ENCODE results near the gene MANSC1.

Gene MANSC1

DNA sequence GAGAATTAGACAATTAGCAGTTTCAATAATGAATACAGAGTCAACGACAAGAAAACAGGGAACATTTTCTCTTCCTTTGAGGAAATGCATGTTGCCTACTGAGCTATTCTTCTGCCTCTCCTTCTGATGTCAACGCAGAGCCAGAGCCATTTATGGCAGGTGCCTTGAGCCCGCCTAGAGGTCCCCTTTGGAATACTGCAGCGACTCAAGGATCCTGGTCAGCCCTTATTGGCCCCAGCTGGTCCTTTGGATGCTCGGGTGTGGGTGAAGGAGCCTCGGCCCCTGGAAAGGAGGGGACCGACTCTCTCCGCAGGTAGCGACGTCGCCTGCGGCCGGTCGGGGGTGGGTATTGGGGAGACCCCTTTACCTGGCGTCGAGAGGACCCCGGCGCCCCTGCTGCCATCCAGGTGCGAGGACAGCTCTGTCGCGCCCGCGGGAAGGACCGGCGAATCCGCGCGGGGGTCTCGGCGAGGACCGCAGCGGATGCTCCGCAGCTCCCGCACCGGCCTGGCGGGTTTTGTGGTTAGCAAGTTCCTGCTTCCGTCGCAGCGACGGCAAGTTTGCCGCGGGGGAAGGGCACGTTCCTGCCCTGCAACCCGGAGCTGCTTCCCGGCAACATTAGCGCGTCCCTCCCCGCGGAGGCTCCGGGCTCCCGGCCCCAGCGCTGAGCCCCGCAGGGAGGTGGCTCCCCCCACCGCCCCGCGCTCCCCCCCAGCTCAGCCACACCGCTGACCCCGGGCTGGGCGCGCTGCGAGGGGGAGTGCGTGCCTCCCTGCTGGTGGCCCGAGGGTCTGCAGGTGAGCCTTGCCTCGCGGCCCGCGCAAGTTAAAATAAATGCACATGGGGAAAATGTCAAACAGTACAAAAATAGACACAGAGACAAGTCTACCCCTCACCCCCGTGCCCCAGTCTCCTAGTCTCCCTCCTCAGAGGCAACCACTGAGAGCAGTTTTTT lies at the start of gene MANSC1:
TSS of gene MANSC1 (minus strand) at position 532 of the 955 bp plus-strand sequence. CDS start 6,928 bp downstream, outside the sequence.
- no peak for DNase-seq

DNA sequence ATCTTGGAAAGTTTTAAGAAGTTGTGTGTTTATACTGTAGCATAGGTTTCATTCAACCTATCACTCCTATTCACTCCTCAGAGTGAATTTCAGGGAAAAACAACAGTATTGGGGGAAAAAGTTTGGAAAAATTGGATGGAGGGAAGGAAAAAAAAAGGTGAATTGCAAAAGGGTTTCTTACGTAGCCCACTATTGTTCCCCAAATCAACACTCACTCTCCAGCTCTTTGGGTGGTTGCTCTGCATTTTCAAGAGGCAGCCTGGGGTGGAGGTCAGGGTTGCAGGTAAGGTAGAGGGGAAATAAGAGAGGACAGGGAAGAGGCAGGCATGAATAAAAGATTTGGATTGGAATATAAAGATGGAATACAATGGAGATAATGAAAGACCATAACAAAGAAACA lies 49.1 kb upstream of the MANSC1 start:
- no peak for DNase-seq

DNA sequence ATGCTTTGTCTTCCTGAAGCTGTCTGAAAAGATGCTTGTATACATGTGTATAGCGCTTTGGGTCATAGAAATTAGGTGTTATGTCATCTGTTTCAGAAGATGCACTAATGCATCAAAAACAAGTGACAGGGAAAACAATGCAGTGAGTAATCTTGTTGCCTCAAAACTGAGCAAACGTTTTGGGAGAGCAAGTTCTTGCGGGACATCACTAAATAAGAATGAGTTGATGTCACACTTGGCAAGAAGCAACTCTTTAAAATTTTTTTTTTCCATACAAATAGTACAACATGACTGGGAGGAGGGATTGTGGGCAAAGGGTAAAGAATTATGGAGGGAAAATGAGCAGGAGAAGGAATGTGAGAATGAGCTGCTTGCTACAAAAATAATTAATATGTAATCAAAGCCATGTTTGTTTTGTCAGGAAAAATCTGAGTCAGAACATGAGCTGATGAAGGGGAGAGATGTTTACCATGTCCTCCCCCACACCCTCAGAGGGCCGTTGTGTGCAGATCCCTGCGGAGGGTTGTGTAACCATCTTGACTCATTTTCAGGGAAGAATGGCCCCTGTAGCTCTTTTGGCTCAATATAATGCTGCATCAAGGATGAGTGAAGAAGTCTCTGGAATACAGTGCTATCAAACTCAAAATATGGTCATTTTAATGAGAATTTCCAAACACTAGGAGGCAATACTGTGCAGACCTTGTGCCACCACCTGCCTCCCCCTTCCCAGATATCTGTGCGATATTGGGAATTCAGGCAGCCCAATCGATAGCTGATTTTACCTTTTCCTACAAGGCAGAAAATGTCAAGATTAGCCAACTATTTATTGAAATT lies 48.2 kb upstream of the MANSC1 start:
- DNase-seq, result no peak

DNA sequence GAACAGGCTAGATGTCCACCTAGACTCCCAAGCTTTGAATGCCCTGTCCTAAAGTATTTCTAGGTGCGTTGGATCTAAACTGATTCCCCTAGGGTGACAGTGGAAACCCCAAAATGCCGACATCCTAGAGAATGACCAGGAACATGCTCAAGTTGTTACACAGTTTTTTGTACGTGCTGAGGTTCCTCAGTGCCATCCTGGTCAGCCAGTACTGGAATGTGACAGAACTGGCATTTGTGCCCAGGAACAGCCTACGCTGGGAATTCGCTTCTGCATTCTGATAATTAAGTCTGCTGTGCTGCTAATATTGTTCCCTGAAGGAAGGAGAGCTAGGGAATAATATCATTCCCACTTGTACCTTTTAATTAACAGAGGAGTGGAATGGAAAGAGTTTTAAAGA lies 47.1 kb upstream of the MANSC1 start:
- DNase-seq, result no peak

DNA sequence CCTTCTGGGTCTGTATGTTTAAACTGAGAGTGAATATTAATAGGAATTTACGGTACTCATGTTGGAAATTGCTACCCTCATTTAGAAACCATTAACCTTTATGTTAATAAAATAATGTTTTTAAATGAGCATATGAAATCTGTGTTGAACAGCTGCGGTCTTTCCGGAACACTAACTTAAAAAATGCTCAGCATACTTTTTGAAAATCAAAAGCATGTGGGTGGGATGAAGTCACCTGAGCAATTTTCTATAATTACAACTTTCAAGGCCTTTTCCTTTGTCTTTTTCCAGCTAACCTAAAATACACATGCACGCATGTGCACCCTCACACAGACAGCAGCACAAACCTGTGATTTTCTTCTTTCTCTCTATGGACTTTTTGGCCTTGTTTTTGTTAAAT lies 46.7 kb upstream of the MANSC1 start:
- no peak for DNase-seq

DNA sequence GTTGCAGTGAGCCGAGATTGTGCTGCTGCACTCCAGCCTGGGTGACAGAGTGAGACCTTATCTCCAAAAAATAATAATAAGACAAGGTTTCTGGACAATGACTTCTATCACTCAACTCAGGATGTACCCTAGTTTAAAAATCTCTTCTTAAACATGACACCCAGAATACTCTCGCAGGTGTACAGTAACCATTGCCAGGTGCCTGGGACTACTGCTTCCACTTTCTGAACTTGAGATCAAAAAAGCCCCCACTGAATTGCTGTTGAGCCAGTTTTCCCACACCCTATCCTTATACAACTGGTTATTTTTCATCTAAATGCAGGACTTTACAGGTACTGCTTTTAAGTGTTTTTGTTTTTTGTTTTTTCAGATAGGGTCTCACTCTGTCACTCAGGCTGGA lies 43.1 kb upstream of the MANSC1 start:
- DNase-seq, result no peak

DNA sequence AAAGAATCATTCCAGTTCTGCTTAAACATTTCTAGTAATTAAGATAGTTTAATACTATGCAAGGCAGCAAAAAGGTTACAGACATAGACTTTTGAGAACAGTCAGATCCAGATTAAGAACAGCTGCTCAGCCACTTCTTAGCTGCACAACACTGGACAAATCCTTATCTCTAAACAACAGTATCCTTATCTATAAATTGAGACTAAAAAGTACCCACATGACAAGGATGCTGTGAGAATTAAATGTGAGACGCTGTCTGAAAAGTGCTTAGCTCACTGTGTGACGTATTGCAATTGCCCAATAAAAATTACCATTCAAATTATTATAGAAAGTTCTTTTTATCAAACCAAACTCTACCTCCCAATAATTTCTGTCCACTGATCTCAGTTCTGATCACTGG lies 42.4 kb upstream of the MANSC1 start:
- no peak for DNase-seq

DNA sequence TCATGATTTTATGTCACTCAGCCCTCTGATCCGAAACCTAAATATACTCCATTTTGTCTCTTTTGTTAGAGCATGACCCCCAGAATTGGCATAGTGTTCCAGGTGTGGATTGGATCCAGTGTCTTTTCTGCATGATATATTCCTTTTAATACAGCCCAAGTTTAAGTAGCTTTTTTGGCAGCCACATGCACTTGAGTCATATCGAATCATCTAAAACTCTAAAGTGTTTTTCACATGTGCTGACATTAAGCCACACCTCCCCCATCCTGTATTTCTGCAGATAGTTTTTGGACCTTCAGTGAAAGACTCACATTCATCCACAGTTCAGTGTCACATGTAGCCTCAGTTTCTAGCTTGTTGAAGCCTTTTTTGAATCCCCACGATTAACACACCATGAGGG lies 37.5 kb upstream of the MANSC1 start:
- no peak for DNase-seq

DNA sequence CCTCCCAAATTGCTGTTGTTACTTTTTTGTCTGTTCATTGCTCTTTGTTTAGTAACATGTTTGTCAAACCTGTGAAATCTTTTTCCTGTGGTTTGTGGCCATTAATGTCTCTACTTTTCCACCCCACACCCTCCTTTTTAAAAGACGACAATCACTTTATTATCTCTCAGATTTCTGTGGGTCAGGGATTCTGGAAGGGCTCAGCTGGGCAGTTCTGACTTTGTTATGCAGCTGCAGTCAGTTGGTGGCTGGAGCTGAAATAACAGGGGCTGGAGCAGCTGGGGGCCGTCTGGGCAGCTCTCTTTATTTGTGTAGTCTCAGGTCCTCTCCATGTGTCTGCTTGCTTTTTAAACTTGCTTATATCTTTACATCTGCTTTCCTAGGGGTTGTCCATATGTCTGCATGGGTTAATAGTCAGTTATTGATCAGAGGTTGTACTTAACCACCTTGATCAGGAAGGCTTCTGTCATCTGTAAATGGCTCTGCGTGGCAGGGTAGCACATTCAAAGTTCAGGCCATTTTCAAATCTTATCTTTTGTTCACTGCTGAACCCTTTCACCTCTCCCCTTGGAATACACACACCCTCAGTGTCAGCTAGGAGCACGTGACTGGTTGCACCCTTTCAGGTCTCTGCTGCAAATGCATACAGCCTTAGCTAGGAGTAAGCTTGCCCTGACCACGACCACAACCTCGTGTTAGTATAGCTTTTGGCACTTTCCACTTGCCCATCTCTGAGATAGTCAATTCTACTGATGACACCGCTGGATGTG lies 34.7 kb upstream of the MANSC1 start:
- no peak for DNase-seq

DNA sequence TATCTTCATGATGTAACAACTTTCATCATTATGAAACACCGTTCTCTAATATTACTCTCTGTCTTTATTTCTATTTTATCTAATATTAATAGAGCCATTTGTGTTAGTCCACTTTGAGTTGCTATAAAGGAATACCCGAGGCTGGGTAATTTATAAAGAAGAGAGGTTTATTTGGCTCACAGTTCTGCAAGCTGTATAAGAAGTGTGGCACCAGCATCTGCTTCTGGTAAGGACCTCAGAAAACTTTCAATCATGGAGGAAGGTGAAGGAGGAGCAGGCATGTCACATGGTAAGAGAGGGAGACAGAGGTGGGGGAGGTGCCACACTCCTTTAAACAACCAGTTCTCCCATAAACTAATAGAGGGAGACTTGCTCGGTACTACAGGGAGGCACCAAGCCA lies 31.9 kb upstream of the MANSC1 start:
- no peak for DNase-seq

DNA sequence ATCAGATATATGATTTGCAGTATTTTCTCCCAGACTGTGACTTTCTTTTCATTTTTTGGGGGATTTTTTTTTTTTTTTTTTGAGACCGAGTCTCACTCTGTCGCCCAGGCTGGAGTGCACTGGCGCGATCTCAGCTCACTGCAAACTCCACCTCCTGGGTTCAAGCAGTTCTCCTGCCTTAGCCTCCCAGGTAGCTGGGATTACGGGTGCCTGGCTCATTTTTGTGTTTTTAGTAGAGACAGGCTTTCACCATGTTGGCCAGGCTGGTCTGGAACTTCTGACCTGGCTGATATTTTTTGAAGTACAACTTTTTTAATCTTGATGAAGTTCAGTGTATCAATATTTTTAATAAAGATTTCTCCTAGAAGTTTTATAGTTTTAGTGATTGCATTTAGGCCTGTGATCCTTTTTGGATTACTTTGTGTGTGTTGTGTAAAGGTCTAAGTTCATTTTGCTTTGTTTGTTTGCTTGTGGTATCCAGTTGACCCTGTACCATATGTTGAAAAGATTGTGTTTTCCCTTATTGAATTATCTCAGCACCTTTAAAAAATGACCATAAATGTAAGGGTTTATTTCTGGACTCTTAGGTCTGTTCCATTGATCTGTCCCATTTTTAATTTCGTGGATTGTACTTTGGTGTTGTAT lies 31.0 kb upstream of the MANSC1 start:
- no peak for DNase-seq

DNA sequence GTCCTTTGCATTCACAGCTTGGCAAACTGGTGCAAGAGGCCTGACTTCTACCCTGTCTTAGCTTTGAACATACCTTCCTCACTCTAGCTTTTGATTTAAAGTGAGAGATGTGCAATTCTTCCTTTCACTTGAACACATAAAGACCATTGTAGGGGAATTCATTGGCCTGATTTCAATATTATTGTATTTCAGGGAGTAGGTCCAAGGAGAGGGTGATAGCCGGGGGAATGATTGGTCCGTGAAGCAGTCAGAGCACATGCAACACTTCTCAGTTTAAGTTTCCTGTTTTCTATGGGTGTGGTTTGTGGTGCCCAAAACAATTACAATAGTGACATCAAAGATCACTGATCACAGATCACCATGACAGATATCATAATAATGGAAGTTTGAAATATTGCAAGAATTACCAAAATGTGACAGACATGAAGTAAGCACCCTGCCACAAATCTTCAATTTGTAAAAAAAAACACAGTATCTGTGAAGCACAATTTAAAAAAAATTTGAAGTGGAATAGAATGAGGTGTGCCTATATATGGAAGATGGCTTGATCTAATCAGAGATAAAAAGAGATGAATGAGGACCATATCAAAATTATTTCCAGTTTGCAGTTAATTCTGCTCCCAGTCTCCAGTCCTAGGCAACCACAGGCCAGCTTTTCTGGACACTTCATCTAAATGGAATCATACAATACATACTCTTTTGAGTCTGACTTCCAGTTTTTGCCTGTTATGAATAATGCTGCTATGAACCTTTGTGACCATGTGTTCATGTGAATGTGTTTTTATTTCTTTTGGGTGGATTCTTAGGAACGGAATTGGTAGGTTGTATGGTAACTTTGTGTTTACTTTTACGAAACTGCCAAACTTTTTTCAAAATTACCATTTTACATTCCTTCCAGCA lies 30.0 kb upstream of the MANSC1 start:
- DNase-seq, result no peak

DNA sequence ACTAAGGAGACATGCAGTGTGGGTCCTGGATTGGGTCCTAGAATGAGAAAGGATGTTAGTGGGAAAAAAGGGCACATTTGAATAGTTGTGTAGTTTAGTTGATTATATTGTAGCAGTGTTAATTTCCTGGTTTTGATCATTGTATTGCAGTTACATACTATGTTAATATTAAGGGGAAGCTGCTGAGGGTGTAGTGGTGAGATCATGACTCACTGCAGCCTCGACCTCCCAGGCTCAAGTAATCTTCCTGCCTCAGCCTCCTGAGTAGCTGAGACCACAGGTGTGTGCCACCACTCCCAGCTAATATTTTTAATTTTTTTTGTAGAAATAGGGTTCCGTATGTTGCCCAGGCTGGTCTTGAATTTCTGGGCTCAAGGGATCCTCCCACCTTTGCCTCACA lies 28.6 kb upstream of the MANSC1 start:
- no peak for DNase-seq

DNA sequence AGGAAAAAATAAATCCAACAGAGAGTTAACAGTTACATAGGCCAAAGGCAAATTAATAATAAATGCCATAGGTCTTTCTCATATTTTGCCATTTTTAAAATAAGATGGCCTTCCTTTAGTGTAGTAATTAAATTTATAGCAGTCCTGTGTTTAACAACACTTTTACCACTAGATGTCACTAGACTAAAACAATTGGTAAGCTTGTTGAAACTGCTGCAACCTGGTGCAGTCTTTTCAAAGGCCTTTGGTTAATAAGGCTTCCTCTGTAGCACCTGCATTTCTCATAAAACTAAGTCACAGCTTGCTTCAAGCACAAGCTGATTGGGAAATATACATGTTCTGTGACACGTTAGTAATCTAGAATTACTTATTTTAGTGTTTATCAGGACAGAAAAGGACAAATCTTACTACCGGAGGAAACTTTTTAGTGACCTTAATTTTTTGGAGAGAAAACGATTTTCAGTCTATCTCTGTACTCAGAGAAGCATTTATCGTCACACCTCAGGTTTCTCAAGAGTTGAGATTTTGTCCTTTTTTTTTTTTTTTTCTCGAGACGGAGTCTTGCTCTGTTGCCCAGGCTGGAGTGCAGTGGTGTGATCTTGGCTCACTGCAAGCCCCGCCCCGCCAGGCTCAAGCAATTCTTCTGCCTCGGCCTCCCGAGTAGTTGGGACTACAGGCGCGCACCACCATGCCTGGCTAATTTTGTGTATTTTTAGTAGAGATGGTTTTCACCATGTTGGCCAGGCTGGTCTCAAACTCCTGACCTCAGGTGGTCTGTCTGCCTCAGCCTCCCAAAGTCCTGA lies 26.8 kb upstream of the MANSC1 start:
- DNase-seq, result peak; percentile 11

DNA sequence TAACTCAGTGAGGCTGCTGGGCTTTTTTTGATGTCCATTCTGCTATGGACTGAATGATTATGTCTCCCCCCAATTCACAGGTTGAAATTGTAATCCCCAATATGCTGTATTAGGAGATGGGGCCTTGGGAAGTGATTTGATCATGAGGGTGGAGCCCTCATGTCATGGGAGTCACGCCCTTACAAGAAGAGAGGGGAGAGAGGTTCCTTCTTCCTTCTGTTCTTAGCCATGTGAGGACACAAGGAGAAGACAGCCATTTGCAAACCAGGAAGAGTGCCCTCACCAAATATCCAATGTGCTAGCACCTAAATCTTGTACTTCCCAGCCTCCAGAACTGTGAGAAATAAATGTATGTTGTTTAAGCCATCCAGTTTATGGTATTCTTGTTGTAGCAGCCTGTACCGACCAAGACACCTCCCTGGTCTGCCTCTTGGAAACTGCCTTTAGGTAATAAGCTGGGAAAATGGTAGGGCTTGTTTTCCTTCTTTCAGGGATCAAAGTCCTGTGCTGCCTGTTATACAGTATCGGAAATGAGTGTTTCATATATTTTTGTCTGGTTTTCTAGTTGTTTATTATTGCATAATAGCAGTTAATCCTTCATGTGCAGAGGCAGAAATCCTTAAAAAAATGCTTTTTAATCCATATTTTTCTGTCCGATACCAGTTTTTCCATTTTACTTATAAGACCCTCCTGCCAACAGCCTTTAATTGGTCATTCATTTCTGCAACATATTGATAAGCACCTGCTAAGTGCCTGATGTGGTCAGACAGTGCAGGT lies 23.1 kb upstream of the MANSC1 start:
- DNase-seq, result no peak

DNA sequence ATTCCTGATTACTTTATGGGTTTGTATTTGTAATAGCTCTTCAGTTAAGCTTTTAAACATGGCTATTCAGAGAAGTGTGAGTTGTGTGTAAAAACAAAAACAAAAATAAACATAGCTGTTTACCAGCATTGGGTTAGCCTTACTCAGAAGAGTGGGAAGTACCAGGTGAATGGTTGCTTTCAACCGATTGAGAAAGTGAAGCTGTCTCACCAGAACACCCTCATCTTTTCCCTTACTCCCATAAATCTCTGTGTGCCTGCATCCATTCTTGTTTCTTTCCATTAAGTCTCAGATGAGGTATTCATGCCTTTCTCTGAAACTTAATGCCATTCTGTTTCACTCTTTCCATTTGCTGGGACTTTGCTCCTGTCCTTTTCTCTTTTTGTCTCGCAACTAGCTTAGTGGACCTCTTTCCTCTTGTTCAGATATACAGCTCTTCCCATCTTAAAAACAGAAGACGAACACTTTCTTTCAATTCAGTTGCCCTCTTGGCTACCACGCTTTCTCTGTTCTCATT lies 17.5 kb upstream of the MANSC1 start:
- DNase-seq, result no peak

DNA sequence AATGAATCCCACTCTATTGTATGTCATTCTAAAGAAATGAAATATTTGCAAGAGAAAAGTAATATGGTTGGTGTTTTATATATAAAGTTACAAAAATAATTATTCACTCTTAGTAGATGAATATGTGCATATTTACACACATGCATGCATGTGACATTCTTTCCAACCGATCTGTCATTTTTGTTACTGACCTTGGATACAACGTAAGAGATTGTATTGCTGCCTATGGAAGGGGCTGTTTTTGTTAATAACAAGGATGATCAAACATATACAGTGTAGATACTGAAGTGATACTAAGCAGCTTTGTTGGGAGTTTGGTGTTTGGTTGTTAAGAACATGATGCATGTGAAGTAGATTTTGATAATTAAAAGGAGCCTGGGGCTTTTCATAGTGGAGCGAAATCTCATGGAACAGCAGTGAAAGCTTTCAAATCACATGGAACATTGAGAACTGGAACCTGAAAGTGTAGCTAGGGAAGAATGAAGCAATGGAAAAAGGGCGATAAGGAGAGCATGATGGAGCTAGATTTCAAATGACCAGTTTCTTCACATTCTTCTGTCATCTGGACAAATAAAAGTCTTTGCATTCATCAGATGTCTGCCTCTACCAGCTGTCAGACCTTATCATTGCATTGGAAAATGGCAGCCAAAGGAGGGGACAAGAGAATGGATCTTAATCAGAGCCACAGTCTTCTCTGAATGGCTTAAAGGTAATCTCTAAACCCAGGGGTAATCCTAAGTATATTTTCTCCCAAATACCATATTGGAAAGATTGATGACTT lies 16.8 kb upstream of the MANSC1 start:
- no peak for DNase-seq

DNA sequence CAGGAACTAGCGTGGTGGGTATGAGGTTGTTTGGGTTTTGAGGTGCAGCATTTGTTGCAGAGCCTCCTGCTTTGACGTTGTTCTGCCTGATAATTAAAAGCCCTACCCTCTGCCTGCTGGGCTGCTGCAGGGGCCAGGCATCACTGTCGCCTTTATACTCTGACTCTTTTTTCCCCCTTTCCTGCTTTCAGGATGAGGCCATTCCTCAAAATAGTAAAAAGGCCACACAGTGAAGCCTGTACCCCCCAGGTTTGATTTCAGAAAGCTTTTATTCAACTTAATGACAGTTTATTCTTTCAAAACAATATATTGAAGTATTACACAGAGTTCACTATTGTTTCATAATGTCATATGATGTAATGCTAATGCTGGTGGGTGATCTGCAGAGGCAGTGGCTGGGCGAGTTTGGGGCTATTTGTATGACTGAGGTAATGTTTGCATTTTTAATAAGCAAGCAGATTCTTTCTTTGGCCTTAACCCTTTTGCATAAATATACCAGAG lies 15.9 kb upstream of the MANSC1 start:
- no peak for DNase-seq

DNA sequence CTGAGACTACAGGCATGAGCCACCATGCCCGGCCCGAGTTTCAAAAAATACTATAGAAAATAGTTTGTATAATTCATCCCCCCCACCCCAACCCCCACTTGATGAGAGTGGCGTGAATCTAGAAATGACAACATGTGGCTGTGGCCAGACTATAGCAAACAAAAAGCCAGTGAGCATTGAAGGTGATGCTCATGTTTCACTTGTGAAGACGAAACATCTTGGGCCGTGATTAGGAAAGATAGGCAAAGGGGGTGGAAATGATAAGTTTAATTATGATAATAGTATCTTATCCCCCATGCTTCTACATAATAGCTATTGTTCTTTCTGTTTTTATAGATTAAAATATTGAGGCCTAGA lies 15.4 kb upstream of the MANSC1 start:
- no peak for DNase-seq
